Parathyroid adenoma (tissue), 2 donors: ENCODE data around the gene HDGFL3.
"Not testable (repeated sequence)": the region's sequence is repeated elsewhere in the genome, so short reads cannot be mapped to it uniquely, and the experiment has no call there.

Experiments used
- H2AFZ ChIP-seq: fragments of 300-600 bp; sonication (generic); one replicate; pipeline ENCODE4 v1.7.0; 2017; ENCODE audit warnings: antibody characterized with exemption, mild to moderate bottlenecking
- H3K27ac ChIP-seq: fragments of 300-600 bp; sonication (generic); one replicate; pipeline ENCODE4 v1.7.0; 2017
- H3K27me3 ChIP-seq: fragments of 300-600 bp; sonication (generic); one replicate; pipeline ENCODE4 v1.7.0; 2017; ENCODE audit warnings: low read length; ENCODE audit not compliant: control insufficient read depth, insufficient read depth
- H3K36me3 ChIP-seq: fragments of 300-600 bp; sonication (generic); one replicate; pipeline ENCODE4 v1.7.0; 2017; ENCODE audit warnings: low read length; ENCODE audit not compliant: control insufficient read depth, insufficient read depth
- H3K4me1 ChIP-seq: fragments of 300-600 bp; sonication (generic); one replicate; pipeline ENCODE4 v1.7.0; 2017; ENCODE audit warnings: control low read depth
- H3K4me2 ChIP-seq: fragments of 300-600 bp; sonication (generic); one replicate; pipeline ENCODE4 v1.7.0; 2017; ENCODE audit warnings: low read length
- H3K4me3 ChIP-seq: fragments of 300-600 bp; sonication (generic); one replicate; pipeline ENCODE4 v1.7.0; 2017; ENCODE audit warnings: low read depth, low read length
- H3K79me2 ChIP-seq: fragments of 300-600 bp; sonication (generic); one replicate; pipeline ENCODE4 v1.7.0; 2017; ENCODE audit warnings: control low read depth
- H3K9ac ChIP-seq: fragments of 300-600 bp; sonication (generic); one replicate; pipeline ENCODE4 v1.7.0; 2017; ENCODE audit warnings: mild to moderate bottlenecking
- H3K9me3 ChIP-seq: fragments of 300-600 bp; sonication (generic); one replicate; pipeline ENCODE4 v1.7.0; 2017; ENCODE audit warnings: low read length; ENCODE audit not compliant: control insufficient read depth
- TF ChIP-seq, protein P1 (sequence below): fragments of 300-600 bp; sonication (generic); IDR thresholded peaks from one replicate; pipeline ENCODE4 v1.7.0; 2017; ENCODE audit warnings: antibody characterized with exemption, mild to moderate bottlenecking
- donor health status: primary hyperparathyroidism.

HDGFL3 gene

DNA sequence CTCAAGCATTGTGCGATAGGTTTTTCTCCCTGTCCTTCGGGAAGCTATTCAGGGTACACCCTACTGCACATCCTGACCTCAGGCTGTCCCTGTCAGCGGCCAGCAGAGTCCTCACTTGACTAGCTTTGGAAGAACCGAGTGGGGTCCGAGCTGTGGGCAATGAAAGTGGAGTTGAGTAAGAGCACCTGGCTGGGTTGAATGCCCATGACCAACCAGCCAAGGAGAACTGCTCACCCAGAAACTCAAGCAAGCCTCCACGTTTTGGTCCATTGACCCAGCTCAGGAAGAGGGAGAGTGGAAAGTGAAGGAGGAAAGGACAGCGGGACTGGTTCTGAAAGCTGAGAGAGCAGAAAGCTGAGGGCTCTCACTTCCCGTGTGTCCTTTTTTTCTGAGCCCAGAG, 36.0 kb upstream of the HDGFL3 start:
- Histone ChIP-seq H3K27me3 (no peaks in the 10 kb centered on the region), H3K4me3 (no peak overlapping the region), H2AFZ (no peak overlapping the region), H3K36me3 (no peaks in the 10 kb centered on the region), H3K4me1 (no peaks in the 10 kb centered on the region), H3K9me3 (no peaks in the 10 kb centered on the region), H3K27ac (no peak overlapping the region), H3K79me2 (no peaks in the 10 kb centered on the region), H3K4me2 (no peak overlapping the region), H3K9ac (no peak overlapping the region)
- TF ChIP-seq, protein P1, sequence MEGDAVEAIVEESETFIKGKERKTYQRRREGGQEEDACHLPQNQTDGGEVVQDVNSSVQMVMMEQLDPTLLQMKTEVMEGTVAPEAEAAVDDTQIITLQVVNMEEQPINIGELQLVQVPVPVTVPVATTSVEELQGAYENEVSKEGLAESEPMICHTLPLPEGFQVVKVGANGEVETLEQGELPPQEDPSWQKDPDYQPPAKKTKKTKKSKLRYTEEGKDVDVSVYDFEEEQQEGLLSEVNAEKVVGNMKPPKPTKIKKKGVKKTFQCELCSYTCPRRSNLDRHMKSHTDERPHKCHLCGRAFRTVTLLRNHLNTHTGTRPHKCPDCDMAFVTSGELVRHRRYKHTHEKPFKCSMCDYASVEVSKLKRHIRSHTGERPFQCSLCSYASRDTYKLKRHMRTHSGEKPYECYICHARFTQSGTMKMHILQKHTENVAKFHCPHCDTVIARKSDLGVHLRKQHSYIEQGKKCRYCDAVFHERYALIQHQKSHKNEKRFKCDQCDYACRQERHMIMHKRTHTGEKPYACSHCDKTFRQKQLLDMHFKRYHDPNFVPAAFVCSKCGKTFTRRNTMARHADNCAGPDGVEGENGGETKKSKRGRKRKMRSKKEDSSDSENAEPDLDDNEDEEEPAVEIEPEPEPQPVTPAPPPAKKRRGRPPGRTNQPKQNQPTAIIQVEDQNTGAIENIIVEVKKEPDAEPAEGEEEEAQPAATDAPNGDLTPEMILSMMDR = no peak

DNA sequence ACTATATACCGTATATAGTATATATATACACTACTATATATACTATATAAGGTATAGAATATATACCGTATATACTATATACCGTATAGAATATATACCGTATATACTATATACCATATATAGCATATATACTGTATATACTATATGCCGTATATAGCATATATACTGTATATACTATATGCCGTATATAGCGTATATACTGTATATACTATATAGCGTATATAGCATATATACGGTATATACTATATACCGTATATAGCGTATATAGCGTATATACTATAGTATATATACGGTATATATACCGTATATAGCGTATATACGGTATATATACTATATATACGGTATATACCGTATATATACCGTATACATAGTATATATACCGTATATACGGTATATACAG, 22.6 kb upstream of the HDGFL3 start:
- Histone ChIP-seq H3K4me3 (no peak overlapping the region), H3K4me2 (no peak overlapping the region), H3K27ac (no peak overlapping the region), H3K79me2 (no peaks in the 10 kb centered on the region), H3K4me1 (no peaks in the 10 kb centered on the region), H3K27me3 (no peaks in the 10 kb centered on the region), H2AFZ (no peak overlapping the region), H3K9me3 (no peaks in the 10 kb centered on the region), H3K9ac (no peak overlapping the region), H3K36me3 (no peaks in the 10 kb centered on the region)
- TF ChIP-seq, protein P1 = no peak

DNA sequence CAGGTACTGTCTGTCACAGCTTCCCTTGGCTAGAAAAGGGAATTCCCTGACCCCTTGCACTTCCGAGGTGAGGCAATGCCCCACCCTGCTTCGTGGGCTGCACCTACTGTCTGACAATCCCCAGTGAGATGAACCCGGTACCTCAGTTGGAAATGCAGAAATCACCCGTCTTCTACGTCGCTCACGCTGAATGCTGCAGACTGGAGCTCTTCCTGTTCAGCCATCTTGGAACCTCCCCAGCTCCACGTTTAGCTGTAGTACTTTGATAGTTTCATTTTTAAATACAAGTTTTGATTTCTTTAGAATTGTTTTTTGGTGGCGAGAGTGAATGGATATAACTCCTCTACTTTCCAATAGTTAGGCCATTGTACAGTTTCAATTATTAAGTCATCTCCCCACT, 17.8 kb upstream of the HDGFL3 start:
- H3K36me3 ChIP-seq = no peaks in the 10 kb centered on the region
- H3K4me3 ChIP-seq = no peak overlapping the region
- H3K79me2 ChIP-seq = no peaks in the 10 kb centered on the region
- H3K4me2 ChIP-seq = no peak overlapping the region
- no peaks in the 10 kb centered on the region for H3K27me3 ChIP-seq
- H2AFZ ChIP-seq = no peak overlapping the region
- H3K9ac ChIP-seq = no peak overlapping the region
- no peaks in the 10 kb centered on the region for H3K4me1 ChIP-seq
- no peaks in the 10 kb centered on the region for H3K9me3 ChIP-seq
- TF ChIP-seq, protein P1 = no peak
- no peak overlapping the region for H3K27ac ChIP-seq

DNA sequence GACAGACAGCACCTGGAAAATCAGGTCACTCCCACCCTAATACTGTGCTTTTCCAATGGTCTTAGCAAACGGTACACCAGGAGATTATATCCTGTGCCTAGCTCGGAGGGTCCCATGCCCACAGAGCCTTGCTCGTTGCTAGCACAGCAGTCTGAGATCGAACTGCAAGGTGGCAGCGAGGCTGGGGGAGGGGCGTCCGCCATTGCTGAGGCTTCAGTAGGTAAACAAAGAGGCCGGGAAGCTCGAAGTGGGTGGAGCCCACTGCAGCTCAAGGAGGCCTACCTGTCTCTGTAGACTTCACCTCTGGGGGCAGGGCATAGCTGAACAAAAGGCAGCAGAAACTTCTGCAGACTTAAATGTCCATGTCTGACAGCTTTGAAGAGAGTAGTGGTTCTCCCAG, 14.2 kb upstream of the HDGFL3 start:
- H3K4me2 ChIP-seq, H3K9me3 ChIP-seq, H3K4me3 ChIP-seq, H3K27me3 ChIP-seq, H2AFZ ChIP-seq, H3K4me1 ChIP-seq, H3K79me2 ChIP-seq, H3K9ac ChIP-seq, H3K27ac ChIP-seq, H3K36me3 ChIP-seq: not testable (repeated sequence)

DNA sequence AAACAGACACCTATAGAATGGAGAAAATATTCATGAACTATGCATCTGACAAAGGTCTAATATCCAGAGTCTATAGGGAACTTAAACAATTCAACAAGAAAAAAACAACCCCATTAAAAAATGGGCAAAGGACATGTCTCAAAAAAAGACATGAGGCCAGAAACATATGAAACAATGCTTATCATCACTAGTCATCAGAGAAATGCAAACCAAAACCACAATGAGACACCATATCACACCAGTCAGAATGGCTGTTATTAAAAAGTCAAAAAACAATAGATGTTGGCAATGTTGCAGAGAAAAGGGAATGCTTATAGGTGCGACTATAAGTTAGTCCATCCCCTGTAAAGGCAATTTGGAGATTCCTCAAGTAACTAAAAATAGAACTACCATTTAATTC, 11.4 kb upstream of the HDGFL3 start:
- H3K4me2 ChIP-seq = no peak overlapping the region
- no peaks in the 10 kb centered on the region for H3K9me3 ChIP-seq
- H2AFZ ChIP-seq = no peak overlapping the region
- H3K4me3 ChIP-seq = no peak overlapping the region
- no peaks in the 10 kb centered on the region for H3K27me3 ChIP-seq
- no peaks in the 10 kb centered on the region for H3K79me2 ChIP-seq
- H3K4me1 ChIP-seq = no peaks in the 10 kb centered on the region
- H3K27ac ChIP-seq = no peak overlapping the region
- no peaks in the 10 kb centered on the region for H3K36me3 ChIP-seq
- TF ChIP-seq, protein P1 = no peak
- no peak overlapping the region for H3K9ac ChIP-seq
